GM12874 (cell line): ENCODE results near the gene CDC20B.

Experiments used
- CTCF ChIP-seq: IDR thresholded peaks from 2 replicates; pipeline ENCODE4 v1.5.1; 2011; ENCODE audit warnings: low read depth, mild to moderate bottlenecking, control low read depth, low read length, moderate library complexity; ENCODE audit not compliant: insufficient read depth

The CDC20B gene

DNA sequence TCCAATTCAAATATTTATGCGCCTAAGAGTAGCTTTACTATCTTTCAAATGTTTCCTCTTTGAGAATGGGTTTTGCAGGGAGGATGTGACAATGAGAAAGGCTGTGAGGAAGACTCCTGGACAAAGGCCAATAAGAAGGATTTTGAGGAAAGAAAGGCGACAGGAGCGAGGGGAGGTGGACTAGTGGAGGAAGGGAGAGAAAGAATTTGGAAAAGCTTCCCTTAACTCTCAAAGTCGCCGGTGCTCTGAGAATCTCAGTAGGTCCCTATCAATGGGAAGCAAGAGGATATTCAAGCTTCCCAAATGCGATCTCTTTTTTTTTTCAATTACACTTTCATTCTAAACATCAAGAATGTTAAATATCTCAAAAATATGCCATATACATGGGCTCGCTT is 2.8 kb upstream of the CDC20B start:
- no peak for TF ChIP-seq CTCF

DNA sequence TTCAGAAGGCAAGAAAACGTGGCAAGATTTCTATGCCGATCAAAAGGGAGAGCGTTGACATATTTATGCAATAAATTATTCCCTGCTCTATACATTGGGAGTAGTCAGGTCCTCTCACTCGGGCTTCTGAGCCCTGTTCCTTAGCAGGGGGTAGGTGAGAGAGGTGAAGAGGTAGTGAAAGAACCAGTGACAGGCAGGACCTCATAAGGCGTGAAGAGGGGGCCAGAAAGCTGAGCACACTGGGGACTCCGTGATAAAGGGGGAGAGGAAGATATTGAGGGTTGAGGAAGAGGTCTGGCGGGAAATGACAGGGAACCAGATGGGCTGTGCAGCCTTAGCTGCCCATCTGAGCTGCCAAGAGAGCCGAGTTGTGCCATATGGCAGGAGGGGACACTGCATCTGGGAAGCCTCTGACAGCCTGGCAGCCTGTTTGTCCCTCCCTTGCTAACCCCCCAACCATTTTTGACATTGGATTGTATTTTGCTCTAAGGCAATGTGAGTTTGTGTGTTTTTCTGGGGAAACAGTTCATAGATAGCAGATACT is 782 bp upstream of the CDC20B start:
- no peak for TF ChIP-seq CTCF

- peak; percentile 62; the same call in 1 of the 2 replicates for TF ChIP-seq CTCF
Measured at GRCh38 chr5:55172051-55172899, 702 bp downstream of the CDC20B start.

- TF ChIP-seq CTCF: no peak
Measured at GRCh38 chr5:55171471-55171870, 1.5 kb downstream of the CDC20B start.

DNA sequence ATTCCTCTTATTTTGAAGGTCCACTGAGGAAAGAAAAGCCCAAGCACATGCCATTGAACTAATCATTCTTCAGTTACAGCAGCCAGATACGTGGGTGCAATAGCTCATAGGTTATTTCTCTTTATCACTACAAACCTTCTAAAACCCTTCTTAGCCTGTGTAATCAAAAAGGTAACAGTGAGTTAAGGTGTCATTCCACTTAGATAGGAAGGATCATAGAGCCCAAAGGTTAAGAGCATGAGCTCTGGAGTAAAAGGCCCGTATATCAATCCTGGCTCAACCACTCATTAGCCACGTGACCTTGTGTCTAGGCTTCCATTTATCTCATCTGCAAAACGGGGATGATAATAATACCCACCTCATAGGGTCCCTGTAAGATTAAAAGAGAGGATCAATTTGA is 10.3 kb downstream of the CDC20B start:
- no peak for TF ChIP-seq CTCF

DNA sequence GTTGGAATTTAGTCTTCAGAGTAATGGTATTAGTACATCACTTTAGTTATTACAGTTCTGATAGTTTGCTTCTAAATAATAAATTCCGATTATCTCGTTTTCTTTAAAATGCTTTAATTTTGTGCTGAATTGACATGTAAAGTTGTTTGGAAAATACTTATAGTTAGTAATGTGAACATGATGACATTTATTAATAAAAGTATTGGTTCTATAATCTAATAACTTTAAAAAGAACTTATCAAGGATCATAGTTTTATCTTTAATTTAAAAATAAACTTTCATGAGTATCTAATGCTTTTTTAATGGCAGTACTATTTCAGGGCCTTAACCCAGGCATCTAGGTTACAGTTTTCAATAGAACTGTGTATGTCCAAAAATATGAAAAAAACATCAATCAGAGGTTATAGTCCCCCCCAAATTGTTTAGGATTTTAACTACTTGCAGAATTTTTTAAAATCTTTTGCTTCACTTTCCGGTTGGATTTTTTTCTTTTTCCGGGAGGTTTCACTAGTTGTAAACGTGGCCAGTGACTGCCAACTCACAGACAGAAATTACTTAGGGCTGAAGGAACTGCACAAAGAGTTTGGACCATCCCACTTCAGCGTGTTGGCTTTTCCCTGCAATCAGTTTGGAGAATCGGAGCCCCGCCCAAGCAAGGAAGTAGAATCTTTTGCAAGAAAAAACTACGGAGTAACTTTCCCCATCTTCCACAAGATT is 12.3 kb downstream of the CDC20B start:
- no peak for TF ChIP-seq CTCF

DNA sequence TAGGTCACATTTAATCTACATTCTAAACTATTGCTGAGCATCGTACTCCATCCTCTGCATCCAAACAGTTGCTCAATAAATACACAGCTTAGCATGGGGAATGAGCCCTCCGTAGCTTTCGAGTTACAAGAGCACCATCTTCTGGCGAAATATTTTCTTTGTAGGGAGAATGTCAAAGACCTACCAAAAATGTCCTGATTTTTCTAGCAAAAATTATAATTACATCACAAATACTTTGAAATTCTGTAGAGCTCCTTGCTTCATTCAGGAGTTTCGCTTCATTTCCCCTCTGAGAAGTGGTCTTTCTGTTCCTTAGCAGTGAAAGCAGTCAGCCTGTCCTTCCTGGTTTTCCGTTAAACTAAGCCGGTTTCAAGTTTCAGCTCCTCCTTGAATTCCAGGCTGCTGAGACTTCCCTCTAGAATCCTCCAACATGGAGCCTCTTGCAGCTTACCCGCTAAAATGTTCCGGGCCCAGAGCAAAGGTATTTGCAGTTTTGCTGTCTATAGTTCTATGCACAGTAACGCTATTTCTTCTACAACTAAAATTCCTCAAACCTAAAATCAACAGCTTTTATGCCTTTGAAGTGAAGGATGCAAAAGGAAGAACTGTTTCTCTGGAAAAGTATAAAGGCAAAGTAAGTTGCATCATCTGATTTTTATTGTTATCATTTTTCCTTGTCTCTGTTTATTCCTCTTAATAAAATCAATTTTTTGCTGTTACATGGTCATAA is 13.0 kb downstream of the CDC20B start, which contains the start of gene GPX8:
Gene GPX8, plus strand, starts transcription at position 409 of the 730 bp plus-strand sequence. Its CDS starts 22 bp downstream, at position 431.
- TF ChIP-seq CTCF: no peak
